Neuronal stem cell (in vitro differentiated cells): ENCODE data around the gene NR4A3.

Experiments used
- DNase-seq: peaks from one replicate; pipeline ENCODE4 v3.0.0-alpha.2; 2013; ENCODE audit warnings: low spot score
- H2AFZ ChIP-seq: one replicate; pipeline ENCODE4 v1.6.1; 2013; ENCODE audit warnings: mild to moderate bottlenecking, low read length, inconsistent platforms
- H2AK5ac ChIP-seq: 2 replicates; pipeline ENCODE4 v1.6.1; 2013; ENCODE audit warnings: low read depth, mild to moderate bottlenecking, inconsistent platforms, low read length, moderate library complexity, mixed read lengths
- H2BK120ac ChIP-seq: 2 replicates; pipeline ENCODE4 v1.6.1; 2013; ENCODE audit warnings: low read depth, mild to moderate bottlenecking, inconsistent platforms, low read length, moderate library complexity, mixed read lengths
- H2BK12ac ChIP-seq: one replicate; pipeline ENCODE4 v1.6.1; 2013; ENCODE audit warnings: low read length, inconsistent platforms
- H2BK15ac ChIP-seq: 2 replicates; pipeline ENCODE4 v1.6.1; 2013; ENCODE audit warnings: mild to moderate bottlenecking, low read length, inconsistent platforms, mixed read lengths
- H2BK5ac ChIP-seq: one replicate; pipeline ENCODE4 v1.6.1; 2013; ENCODE audit warnings: inconsistent platforms, mild to moderate bottlenecking, low read length, moderate library complexity
- H3K14ac ChIP-seq: one replicate; pipeline ENCODE4 v1.6.1; 2013; ENCODE audit warnings: low read length, inconsistent platforms
- H3K18ac ChIP-seq: 2 replicates; pipeline ENCODE4 v1.6.1; 2013; ENCODE audit warnings: low read length, inconsistent platforms
- H3K23ac ChIP-seq: 2 replicates; pipeline ENCODE4 v1.6.1; 2013; ENCODE audit warnings: low read depth, mild to moderate bottlenecking, mixed read lengths, low read length, inconsistent platforms; ENCODE audit not compliant: poor library complexity
- H3K27ac ChIP-seq: replicated peaks from 3 replicates; pipeline ENCODE4 v1.5.1; 2013; ENCODE audit warnings: low read length, inconsistent platforms
- H3K27me3 ChIP-seq, 3 experiments: 2 replicates each; pipeline ENCODE4 v1.6.1; 2013; ENCODE audit warnings: low read length in 3 of 3, mild to moderate bottlenecking in 2 of 3, inconsistent platforms in 1 of 3, low read depth in 1 of 3, mixed read lengths in 1 of 3, moderate library complexity in 1 of 3; ENCODE audit not compliant: control insufficient read depth in 3 of 3, insufficient read depth in 3 of 3
- H3K36me3 ChIP-seq, 2 donors: replicated peaks in 1 of 2; 2 replicates each; pipeline ENCODE4 v1.6.1; 2013; ENCODE audit warnings: low read length in 2 of 2; ENCODE audit not compliant: control insufficient read depth in 2 of 2, insufficient read depth in 2 of 2
- H3K4ac ChIP-seq: 2 replicates; pipeline ENCODE4 v1.6.1; 2013; ENCODE audit warnings: inconsistent platforms, mild to moderate bottlenecking, low read length, moderate library complexity
- H3K4me1 ChIP-seq, 2 donors: 1 replicate in 1 of 2; 2 replicates in 1 of 2; pipeline ENCODE4 v1.6.1; 2013; ENCODE audit warnings: low read length in 2 of 2, low read depth in 1 of 2; ENCODE audit not compliant: control insufficient read depth in 2 of 2, insufficient read depth in 1 of 2
- H3K4me2 ChIP-seq: one replicate; pipeline ENCODE4 v1.6.1; 2013; ENCODE audit warnings: mild to moderate bottlenecking, low read length, inconsistent platforms; ENCODE audit not compliant: insufficient read depth, poor library complexity, severe bottlenecking
- H3K4me3 ChIP-seq, 2 donors: 2 replicates each; pipeline ENCODE4 v1.5.1; 2013; ENCODE audit warnings: low read length in 2 of 2, mild to moderate bottlenecking in 2 of 2, inconsistent platforms in 1 of 2, moderate library complexity in 1 of 2
- H3K79me1 ChIP-seq: one replicate; pipeline ENCODE4 v1.6.1; 2013; ENCODE audit warnings: low read depth, mild to moderate bottlenecking, inconsistent platforms, low read length, moderate library complexity
- H3K9ac ChIP-seq: one replicate; pipeline ENCODE4 v1.6.1; 2013; ENCODE audit warnings: mild to moderate bottlenecking, low read depth, low read length, inconsistent platforms; ENCODE audit not compliant: poor library complexity
- H3K9me3 ChIP-seq, 2 donors: replicated peaks in 1 of 2; 2 replicates each; pipeline versions ENCODE3 to v1.6.1; 2013; ENCODE audit warnings: low read length in 2 of 2, mild to moderate bottlenecking in 2 of 2, inconsistent platforms in 1 of 2, low read depth in 1 of 2, mixed read lengths in 1 of 2, moderate library complexity in 1 of 2; ENCODE audit not compliant: control insufficient read depth in 2 of 2, insufficient read depth in 1 of 2
- H4K8ac ChIP-seq: one replicate; pipeline ENCODE4 v1.6.1; 2013; ENCODE audit warnings: low read depth, mild to moderate bottlenecking, inconsistent platforms, low read length, moderate library complexity
- H4K91ac ChIP-seq: one replicate; pipeline ENCODE4 v1.6.1; 2013; ENCODE audit warnings: low read length, low read depth, mild to moderate bottlenecking, inconsistent platforms; ENCODE audit not compliant: poor library complexity
- WGBS, 2 donors: extraction: QIAGEN DNeasy Blood & Tissue Kit; methylation state at CpG; one replicate each; pipeline ENCODE4 v1.1.7; 2013; ENCODE audit warnings: missing lambda C conversion rate in 2 of 2, mixed read lengths in 1 of 2; ENCODE audit not compliant: insufficient read length in 2 of 2, insufficient replicate concordance in 1 of 2; ENCODE audit errors: extremely low coverage in 2 of 2; 5-methylcytosine and 5-hydroxymethylcytosine counted together

NR4A3 gene

GRCh38 chr9:99808454-99808853, 13.2 kb upstream of the NR4A3 start:
- DNase-seq = no peak
- H3K4me3 ChIP-seq = no peak overlapping the region

DNA sequence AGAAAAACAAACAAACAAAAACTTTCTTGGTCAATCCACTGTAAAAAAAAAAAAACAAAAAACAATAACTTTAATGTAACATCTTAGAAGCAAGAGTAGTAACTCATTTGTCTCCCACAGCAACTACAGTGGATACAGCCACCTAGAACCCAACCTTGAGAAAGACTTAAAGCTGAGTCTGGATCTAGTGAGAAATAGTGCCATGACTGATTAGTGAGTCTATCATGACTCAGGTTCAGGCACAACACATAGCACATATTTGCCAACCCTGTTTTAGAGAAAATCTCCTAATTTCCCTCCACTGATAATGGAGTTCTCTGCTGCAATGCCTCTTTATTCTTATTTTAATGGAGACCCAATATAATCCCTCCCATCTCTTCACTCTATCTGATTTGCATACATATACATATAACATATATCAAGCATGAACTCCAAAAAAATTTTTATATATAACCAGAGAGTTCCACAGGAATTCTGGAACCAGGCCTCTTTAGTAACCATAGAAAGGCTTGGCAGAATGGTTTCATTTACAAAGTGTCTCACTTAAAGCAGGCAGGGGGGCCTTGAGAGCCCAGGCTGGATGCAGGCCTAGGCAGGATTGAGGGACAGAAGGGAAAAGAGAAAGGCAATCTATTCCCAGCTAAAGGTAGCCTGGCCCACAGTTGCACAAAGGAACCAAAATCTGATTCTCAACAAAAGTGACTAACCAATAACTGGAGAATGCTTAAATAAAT, 11.9 kb upstream of the NR4A3 start:
- Histone ChIP-seq H2BK5ac (no peak overlapping the region), H3K27ac (no peak overlapping the region)

More at GRCh38 chr9:99808454-99808853, 13.2 kb upstream of the NR4A3 start:
- WGBS, 2 donors = no CpG with 5 or more reads among the region's 2 CpGs
- Histone ChIP-seq H2BK5ac (no peak overlapping the region), H3K23ac (no peak overlapping the region), H3K27ac (no peak overlapping the region), H3K9me3 (no peaks in the 10 kb centered on the region), H4K91ac (no peak overlapping the region), H3K14ac (no peak overlapping the region), H2BK120ac (no peak overlapping the region), H3K4ac (no peak overlapping the region), H3K4me1 (no peaks in the 10 kb centered on the region), H3K36me3 (peaks cover 4 to 31% of the 10 kb centered on the region in 2 donors), H3K9ac (no peak overlapping the region), H2BK15ac (no peak overlapping the region), H4K8ac (no peak overlapping the region), H2AK5ac (no peak overlapping the region), H3K27me3 (no peaks in the 10 kb centered on the region), H2BK12ac (no peak overlapping the region), H3K79me1 (peaks cover 7% of the 10 kb centered on the region), H3K18ac (no peak overlapping the region), H2AFZ (no peak overlapping the region), H3K4me2 (no peak overlapping the region)

DNA sequence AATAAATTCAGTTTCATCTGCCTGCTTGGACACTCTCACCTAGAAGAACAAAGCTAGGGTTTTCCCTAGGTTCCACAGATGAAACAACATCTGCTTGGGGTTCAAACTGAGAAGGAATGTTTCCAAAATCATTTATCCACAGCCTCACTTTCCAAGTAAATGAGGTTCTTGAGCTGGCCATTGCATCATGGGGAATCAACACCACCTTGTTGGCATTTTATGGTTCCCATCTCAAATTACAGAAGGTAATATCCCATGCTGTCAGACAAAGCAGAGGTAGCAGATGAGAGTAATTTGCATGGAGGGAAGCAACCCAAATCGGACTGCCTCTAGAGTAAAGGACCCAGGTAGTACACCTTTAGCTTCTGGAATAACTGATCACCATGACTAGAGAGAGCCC, 10.5 kb upstream of the NR4A3 start:
- Histone ChIP-seq H2AFZ (no peak overlapping the region), H3K4me2 (no peak overlapping the region), H2BK120ac (no peak overlapping the region), H4K91ac (no peak overlapping the region), H3K27ac (no peak overlapping the region), H3K9ac (no peak overlapping the region), H2AK5ac (no peak overlapping the region), H3K79me1 (peaks cover 4% of the 10 kb centered on the region), H3K4ac (no peak overlapping the region), H3K4me3 (no peak overlapping the region), H2BK15ac (no peak overlapping the region), H3K36me3 (peaks cover 4 to 26% of the 10 kb centered on the region in 2 donors), H3K14ac (no peak overlapping the region), H2BK5ac (no peak overlapping the region), H3K27me3 (no peaks in the 10 kb centered on the region), H3K9me3 (no peaks in the 10 kb centered on the region), H2BK12ac (no peak overlapping the region), H3K23ac (no peak overlapping the region), H3K18ac (no peak overlapping the region), H4K8ac (no peak overlapping the region), H3K4me1 (no peaks in the 10 kb centered on the region)
- no peak for DNase-seq
- no CpG with 5 or more reads among the region's 1 CpG for WGBS, 2 donors

More for the DNA sequence above, 11.9 kb upstream of the NR4A3 start:
- no peak overlapping the region for H3K4ac ChIP-seq
- H2BK120ac ChIP-seq = no peak overlapping the region
- H3K4me2 ChIP-seq = no peak overlapping the region
- no peaks in the 10 kb centered on the region for H3K4me1 ChIP-seq
- no peak for DNase-seq
- no peak overlapping the region for H2AFZ ChIP-seq
- H4K8ac ChIP-seq = no peak overlapping the region
- H3K9ac ChIP-seq = no peak overlapping the region
- H2AK5ac ChIP-seq = no peak overlapping the region
- no peak overlapping the region for H2BK12ac ChIP-seq
- no peak overlapping the region for H2BK15ac ChIP-seq
- no peaks in the 10 kb centered on the region for H3K27me3 ChIP-seq
- no peak overlapping the region for H3K4me3 ChIP-seq
- no peak overlapping the region for H3K18ac ChIP-seq
- peaks cover 4 to 31% of the 10 kb centered on the region in 2 donors for H3K36me3 ChIP-seq
- no peak overlapping the region for H3K23ac ChIP-seq
- no peaks in the 10 kb centered on the region for H3K9me3 ChIP-seq
- H3K79me1 ChIP-seq = peaks cover 5% of the 10 kb centered on the region
- no peak overlapping the region for H4K91ac ChIP-seq
- H3K14ac ChIP-seq = no peak overlapping the region

DNA sequence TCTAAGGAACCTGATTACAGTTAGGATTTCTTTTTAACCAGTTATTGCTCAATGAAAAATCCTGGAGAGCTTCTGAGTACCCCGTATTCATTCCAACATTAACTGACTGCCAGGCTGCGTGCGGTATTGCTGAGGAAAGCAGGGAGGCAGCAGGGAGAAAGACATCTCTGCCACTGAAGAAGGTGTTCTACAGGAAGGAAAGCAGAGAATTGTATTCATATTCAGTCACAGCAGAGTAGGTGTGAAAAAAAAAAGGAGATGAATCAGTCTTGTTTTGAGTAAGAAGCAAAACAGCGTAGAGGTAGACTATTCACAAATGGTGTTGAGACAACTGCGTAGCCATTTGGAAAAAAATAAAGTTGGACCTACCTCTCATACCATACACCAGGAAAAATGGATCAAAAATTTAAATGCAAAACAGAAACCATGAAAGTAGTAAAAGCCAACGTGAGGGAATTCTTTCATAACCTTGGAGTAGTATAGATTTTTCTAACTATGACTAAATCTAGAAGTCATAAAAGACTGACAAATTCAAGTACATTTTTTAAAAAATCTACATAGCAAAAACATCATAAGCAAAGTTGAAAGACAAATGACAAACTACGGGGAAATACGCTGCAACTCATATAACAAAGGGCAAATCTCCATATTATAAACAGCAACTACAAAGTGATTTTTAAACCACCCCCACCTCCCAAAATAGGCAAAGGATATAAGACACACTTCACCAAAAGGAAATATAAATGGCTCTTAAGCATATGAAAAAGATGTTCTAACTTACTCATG, 9.9 kb upstream of the NR4A3 start:
- Histone ChIP-seq H3K27ac (no peak overlapping the region), H3K36me3 (peaks cover 4 to 26% of the 10 kb centered on the region in 2 donors)

More for the DNA sequence above, 9.9 kb upstream of the NR4A3 start:
- DNase-seq = no peak
- Histone ChIP-seq H3K9me3 (no peaks in the 10 kb centered on the region), H2AK5ac (no peak overlapping the region), H3K4me1 (no peaks in the 10 kb centered on the region), H2BK5ac (no peak overlapping the region), H2AFZ (no peak overlapping the region), H4K91ac (no peak overlapping the region), H3K79me1 (peaks cover 4% of the 10 kb centered on the region), H2BK12ac (no peak overlapping the region), H3K23ac (no peak overlapping the region), H3K4ac (no peak overlapping the region), H3K27me3 (no peaks in the 10 kb centered on the region), H2BK120ac (no peak overlapping the region), H2BK15ac (no peak overlapping the region), H3K18ac (no peak overlapping the region), H3K14ac (no peak overlapping the region), H4K8ac (no peak overlapping the region), H3K9ac (no peak overlapping the region), H3K4me2 (no peak overlapping the region), H3K4me3 (no peak overlapping the region)
- no CpG with 5 or more reads among the region's 8 CpGs for WGBS, 2 donors
